ENCODE data around the gene ERCC3. TPM values are rescaled to one million over a fixed set of nuclear protein-coding genes. Genes with fewer than 3 reads are reported as not detected.

The ERCC3 gene
- total RNA-seq, 2 experiments from 2014 or later, result 43.7 to 43.9 TPM

DNA sequence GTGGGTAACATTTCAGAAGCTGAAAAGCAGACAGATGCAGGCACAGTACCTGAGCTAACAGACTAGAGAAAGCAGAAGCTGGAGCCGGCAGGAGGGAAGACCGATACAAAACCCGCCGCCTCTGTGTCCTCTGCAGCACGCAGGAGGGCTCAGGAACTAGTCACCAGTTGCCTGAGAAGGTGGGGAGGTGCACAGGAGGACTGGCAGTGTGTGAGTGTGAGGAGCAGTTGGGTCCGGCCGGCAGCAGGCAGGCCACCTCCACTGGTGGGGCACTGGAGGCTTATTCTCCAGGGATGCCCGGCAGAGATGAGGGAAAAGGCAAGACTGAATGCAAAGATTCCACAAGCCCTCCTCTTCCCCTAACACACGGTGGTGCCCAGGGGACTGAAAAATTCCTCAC is 18.2 kb downstream of the ERCC3 start:
- ATAC-seq, result no peak
- no peak overlapping the region for H3K4me3 Mint-ChIP-seq
- H3K4me1 Mint-ChIP-seq (ENCODE audit: low read depth), result peaks cover 11% of the 10 kb centered on the region
- peaks cover 61% of the 10 kb centered on the region for H3K36me3 Mint-ChIP-seq (ENCODE audit: low read depth)
- POLR2A ChIA-PET, result no interaction called here
- CTCF ChIA-PET, result no interaction called here
- TF ChIP-seq, protein P1, sequence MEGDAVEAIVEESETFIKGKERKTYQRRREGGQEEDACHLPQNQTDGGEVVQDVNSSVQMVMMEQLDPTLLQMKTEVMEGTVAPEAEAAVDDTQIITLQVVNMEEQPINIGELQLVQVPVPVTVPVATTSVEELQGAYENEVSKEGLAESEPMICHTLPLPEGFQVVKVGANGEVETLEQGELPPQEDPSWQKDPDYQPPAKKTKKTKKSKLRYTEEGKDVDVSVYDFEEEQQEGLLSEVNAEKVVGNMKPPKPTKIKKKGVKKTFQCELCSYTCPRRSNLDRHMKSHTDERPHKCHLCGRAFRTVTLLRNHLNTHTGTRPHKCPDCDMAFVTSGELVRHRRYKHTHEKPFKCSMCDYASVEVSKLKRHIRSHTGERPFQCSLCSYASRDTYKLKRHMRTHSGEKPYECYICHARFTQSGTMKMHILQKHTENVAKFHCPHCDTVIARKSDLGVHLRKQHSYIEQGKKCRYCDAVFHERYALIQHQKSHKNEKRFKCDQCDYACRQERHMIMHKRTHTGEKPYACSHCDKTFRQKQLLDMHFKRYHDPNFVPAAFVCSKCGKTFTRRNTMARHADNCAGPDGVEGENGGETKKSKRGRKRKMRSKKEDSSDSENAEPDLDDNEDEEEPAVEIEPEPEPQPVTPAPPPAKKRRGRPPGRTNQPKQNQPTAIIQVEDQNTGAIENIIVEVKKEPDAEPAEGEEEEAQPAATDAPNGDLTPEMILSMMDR (IDR thresholded peaks at IDR 0.05), result no peak
- intact Hi-C loops (cut with micrococcal nuclease), result no loop called here
- no peaks in the 10 kb centered on the region for H3K9me3 Mint-ChIP-seq
- no peak for DNase-seq
- H3K27me3 Mint-ChIP-seq, result no peaks in the 10 kb centered on the region
- peak overlapping the region; percentile 71 for H3K27ac Mint-ChIP-seq

DNA sequence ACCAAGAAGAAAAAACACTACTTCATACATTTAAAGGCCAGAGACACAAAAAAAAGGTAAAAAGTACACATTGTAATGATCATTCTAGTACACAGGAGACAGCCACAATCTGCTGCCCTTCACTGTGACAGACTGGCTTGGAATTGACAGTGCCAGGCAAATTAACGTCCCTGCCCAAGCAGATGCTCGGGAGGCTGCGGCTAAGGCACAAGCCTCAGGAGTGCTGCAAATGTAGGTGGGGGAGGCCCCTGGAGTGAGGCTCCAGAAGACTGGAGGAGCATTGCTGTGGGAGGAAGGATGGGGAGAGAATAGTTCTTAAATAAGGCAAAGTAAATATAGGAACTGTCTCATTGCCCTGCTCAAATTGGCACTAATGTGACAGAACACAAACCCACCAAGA is 18.6 kb downstream of the ERCC3 start:
- CTCF ChIA-PET, result no interaction called here
- Mint-ChIP-seq H3K27me3 (no peaks in the 10 kb centered on the region), H3K4me1 (ENCODE audit: low read depth) (peaks cover 10% of the 10 kb centered on the region), H3K36me3 (ENCODE audit: low read depth) (peaks cover 62% of the 10 kb centered on the region), H3K27ac (peak overlapping the region; percentile 3), H3K4me3 (no peak overlapping the region), H3K9me3 (no peaks in the 10 kb centered on the region)
- POLR2A ChIA-PET, result interaction anchor here (0.6 kb wide), 1 partner anchor 9 kb away, joined by 4 read pairs; no protein-coding TSS in a partner anchor
- ATAC-seq (no peak), DNase-seq (no peak)
- TF ChIP-seq, protein P1 (IDR thresholded peaks at IDR 0.05), result no peak
- intact Hi-C loops (cut with micrococcal nuclease), result no loop called here

DNA sequence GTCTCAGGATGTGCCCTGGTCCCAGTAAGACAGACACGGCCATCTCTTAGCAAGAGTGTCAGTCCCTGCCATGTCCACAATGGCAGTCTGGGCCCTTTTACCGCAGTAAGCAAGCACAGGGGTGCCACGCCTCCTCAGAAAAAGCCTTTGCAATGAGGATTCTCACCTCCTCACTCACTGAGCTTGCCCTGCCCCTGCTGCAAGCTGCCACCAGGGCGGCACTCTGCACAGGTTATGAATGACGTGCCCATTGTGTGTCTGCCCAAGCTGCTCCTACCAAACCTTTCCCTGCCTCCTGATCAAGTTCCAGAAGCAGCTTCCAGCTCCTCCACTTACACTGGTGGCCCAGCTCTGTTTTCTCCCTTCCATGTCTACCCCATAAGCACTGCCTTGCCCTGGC is 23.3 kb downstream of the ERCC3 start:
- peaks cover 68% of the 10 kb centered on the region for H3K36me3 Mint-ChIP-seq (ENCODE audit: low read depth)
- no peak for ATAC-seq

DNA sequence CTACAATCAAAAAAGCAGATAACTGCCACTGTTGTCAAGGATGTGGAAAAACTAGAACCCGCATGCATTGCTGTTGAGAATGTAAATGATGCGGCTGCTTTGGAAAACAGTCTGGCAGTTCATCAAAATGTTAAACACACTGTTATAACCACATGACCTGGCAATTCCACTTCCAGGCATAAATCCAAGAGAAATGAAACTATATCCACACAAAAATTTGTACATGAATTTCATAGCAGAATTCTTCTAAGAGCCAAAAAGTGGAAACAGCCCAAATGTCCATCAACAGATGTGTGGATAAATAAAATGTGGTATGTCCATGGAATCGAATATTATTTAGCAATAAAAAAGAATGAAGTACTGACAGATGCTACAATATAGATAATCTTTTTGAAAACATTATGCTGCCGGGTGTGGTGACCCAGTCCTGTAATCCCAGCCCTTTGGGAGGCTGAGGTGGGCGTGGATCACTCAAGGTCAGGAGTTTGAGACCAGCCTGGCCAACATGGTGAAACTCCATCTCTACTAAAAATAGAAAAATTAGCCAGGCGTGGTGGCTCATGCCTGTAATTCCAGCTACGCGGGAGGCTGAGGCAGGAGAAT is 32.0 kb downstream of the ERCC3 start:
- Mint-ChIP-seq H3K4me1 (ENCODE audit: low read depth) (no peaks in the 10 kb centered on the region), H3K36me3 (ENCODE audit: low read depth) (peaks cover 37% of the 10 kb centered on the region), H3K27me3 (no peaks in the 10 kb centered on the region), H3K9me3 (no peaks in the 10 kb centered on the region), H3K4me3 (no peak overlapping the region), H3K27ac (no peak overlapping the region)
- ATAC-seq (no peak), DNase-seq (no peak)
- ChIA-PET CTCF (no interaction called here), POLR2A (no interaction called here)
- TF ChIP-seq, protein P1 (IDR thresholded peaks at IDR 0.05), result no peak
- intact Hi-C loops (cut with micrococcal nuclease), result no loop called here

More for the DNA sequence above, 23.3 kb downstream of the ERCC3 start:
- TF ChIP-seq, protein P1 (IDR thresholded peaks at IDR 0.05), result no peak
- ChIA-PET POLR2A (interaction anchor here (0.9 to 1.0 kb wide), 3 partner anchors 8 to 22 kb away, joined by 3 to 4 read pairs (median 3); no protein-coding TSS in a partner anchor), CTCF (interaction anchor here (0.6 to 2.3 kb wide), 10 partner anchors 10 to 237 kb away, joined by 3 to 6 read pairs (median 4); partner anchors contain the start of gene ERCC3)
- Mint-ChIP-seq H3K4me1 (ENCODE audit: low read depth) (no peaks in the 10 kb centered on the region), H3K27ac (no peak overlapping the region), H3K4me3 (no peak overlapping the region), H3K9me3 (no peaks in the 10 kb centered on the region), H3K27me3 (no peaks in the 10 kb centered on the region)
- intact Hi-C loops (cut with micrococcal nuclease), result no loop called here
- DNase-seq, result peak; percentile 5

DNA sequence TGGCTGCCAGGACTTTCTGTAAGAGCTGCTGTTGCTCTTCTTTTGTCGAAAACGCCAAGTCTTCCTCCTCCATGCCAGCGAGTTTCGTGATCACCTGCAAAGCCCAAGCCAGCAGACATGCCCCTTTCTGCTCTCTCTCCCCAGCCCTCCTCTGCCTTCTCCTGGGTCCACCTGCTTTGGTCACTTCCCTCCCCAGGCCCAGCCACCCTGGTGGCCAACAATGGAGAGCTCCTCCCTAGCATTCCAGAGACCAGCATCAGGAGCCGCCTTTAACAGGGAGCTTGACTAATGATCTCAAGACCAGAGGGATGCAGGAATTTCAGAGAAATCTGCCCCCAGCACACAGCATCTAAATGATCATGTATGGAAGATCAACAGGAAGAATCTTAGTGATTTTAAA is 34.6 kb downstream of the ERCC3 start:
- intact Hi-C loops (cut with micrococcal nuclease), result no loop called here
- Mint-ChIP-seq H3K27me3 (no peaks in the 10 kb centered on the region), H3K4me3 (no peak overlapping the region), H3K9me3 (no peaks in the 10 kb centered on the region), H3K4me1 (ENCODE audit: low read depth) (no peaks in the 10 kb centered on the region), H3K36me3 (ENCODE audit: low read depth) (peaks cover 32% of the 10 kb centered on the region), H3K27ac (no peak overlapping the region)
- ChIA-PET POLR2A (interaction anchor here (1.2 kb wide), 1 partner anchor 11 kb away, joined by 3 read pairs; no protein-coding TSS in a partner anchor), CTCF (interaction anchor here (1.5 kb wide), 1 partner anchor 220 kb away, joined by 3 read pairs; no protein-coding TSS in a partner anchor)
- ATAC-seq (no peak), DNase-seq (no peak)
- TF ChIP-seq, protein P1 (IDR thresholded peaks at IDR 0.05), result no peak

Measured in activated CD8-positive, alpha-beta T cell treated with anti-CD3 and anti-CD28 coated beads for 36 hours (primary cell).